A673 (cell line): ENCODE measurements around the gene P4HTM.

Source experiments
- CTCF ChIP-seq: fragments of 300-800, 200-600 bp; sonication (generic); conservative IDR thresholded peaks from 2 replicates; pipeline ENCODE4 v1.5.1; 2017; ENCODE audit warnings: low read depth, mild to moderate bottlenecking, antibody characterized with exemption, low read length, moderate library complexity, mixed read lengths
- EZH2 ChIP-seq: fragments of 200-600 bp; sonication (generic); IDR thresholded peaks from 2 replicates; pipeline ENCODE4 v1.6.1; 2017; ENCODE audit warnings: borderline replicate concordance, low read depth, mild to moderate bottlenecking, mixed read lengths, antibody characterized with exemption, low read length; ENCODE audit not compliant: poor library complexity, severe bottlenecking

GRCh38 chr3:49030321-49030720 lies 40.3 kb downstream of the P4HTM start:
- no peak for TF ChIP-seq CTCF
- TF ChIP-seq EZH2, result no peak
